Measurements from ENCODE around the gene PIKFYVE.
A peak's percentile ranks its signal among the peaks of the same experiment; 100 is the strongest.
"Not testable (repeated sequence)": the region's sequence is repeated elsewhere in the genome, so short reads cannot be mapped to it uniquely, and the experiment has no call there.

The PIKFYVE gene

DNA sequence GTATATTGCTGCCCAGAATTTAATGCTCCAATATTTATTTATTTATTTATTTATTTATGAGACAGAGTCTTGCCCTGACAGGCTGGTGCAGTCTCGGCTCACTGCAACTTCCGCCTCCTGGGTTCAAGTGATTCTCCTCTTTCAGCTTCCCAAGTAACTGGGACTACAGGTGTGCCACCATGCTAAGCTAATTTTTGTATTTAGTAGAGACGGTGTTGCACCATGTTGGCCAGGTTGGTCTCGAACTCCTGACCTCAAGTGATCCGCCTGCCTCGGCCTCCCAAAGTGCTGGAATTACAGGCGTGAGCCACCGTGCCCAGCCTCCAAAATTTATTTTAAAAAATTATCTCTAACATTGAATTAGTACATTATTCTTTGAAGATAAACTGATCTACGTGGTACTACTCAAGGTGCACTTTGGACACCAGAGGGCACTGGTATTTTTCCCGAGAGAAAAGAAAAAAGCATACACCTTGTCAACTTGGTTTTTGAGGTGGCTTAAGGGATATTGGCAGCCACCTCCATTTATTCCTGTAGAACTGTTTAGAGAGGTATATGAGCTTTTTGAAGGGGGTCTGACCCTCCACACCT, 9.8 kb upstream of the PIKFYVE start:
- no peak for DNase-seq

DNA sequence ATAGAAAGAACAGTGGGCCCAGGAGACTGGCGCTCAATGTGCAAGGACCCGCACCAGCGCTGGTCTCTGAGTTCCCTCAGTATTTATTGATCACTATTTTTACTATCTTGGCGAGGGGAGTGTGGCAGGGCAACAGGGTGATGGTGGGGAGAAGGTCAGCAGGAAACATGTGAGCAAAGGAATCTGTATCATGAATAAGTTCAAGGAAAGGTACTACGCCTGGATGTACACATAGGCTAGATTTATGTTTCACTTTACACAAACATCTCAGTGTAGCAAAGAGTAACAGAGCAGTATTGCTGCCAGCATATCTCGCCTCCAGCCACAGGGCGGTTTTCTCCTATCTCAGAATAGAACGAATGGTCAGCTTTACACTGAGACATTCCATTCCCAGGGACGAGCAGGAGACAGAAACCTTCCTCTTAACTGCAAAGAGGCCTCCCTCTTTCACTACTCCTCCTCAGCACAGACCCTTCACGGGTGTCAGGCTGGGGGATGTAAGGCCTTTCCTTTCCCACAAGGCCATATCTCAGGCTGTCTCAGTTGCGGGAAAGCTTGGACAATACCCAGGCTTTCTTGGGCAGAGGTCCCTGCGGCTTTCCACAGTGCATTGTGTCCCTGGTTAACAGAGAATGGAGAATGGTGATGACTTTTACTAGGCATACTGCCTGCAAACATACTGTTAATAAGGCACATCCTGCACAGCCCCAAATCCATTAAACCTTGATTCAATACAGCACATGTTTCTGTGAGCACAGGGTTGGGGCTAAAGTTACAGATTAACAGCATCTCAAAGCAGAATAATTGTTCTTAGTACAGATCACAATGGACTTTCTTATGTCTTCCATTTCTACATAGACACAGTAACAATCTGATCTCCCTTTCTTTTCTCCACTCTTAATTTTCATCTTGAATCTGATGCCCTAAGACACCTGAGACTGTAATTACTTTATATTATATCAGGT, 8.9 kb upstream of the PIKFYVE start:
- DNase-seq, result not testable (repeated sequence)

DNA sequence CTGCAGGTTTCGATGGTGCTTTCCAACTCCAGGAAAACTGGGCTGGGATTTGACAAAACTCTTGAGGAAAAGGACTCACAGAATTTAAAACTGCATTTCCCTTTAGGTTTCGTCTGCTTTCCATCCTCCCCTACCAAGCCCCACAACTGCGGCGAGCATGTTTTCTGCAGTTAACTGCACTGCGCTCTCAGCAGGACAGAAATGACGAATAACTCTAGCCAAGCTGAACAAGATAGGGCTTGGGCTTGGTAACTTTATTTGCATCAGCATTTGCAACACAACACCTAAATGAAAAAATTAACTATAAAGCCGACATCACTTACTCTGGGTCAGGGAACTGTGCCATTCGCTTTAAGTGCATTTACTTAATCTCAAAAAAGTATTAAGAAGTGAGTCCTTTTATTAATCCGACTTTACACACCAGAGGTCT, 669 bp upstream of the PIKFYVE start:
- peak; percentile 60 to 72 for DNase-seq

DNA sequence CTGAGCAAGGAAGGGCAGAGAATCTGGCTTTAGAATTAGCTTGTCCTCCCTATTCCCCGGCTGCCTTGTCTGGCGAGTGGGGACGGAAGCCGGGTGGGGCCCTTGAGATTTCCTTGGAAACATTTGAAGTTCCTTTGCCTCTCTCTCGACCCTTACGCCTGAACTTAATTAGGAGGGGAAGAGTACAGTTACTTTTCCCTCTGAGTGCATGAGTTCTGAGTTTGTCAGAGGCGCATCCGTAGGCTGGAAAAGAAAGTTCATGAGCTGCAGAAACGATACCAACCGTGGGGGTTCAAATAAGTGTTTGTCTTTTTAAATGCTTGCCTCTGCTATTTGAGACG, 468 bp downstream of the PIKFYVE start:
- DNase-seq, result peak in 1 of 2 experiments; percentile 37

DNA sequence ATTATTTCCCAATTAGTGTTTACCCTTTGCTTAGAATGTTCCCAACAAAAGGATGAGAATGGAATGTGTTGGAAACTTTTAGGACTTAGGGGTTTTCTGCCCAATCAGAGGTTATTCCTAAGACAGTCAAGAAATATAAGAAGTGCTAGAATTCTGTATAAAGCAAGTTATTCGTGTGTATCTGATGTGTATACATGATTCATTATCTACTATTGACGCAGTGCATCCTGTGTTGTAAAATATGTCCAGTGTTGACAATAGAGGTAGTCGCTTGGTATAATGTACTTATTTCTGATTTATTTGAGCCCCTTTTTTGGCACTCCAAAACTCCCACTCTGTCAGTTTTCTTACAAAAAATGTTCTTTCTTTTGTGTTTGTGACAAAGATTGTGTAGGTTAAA, 881 bp downstream of the PIKFYVE start:
- no peak for DNase-seq

DNA sequence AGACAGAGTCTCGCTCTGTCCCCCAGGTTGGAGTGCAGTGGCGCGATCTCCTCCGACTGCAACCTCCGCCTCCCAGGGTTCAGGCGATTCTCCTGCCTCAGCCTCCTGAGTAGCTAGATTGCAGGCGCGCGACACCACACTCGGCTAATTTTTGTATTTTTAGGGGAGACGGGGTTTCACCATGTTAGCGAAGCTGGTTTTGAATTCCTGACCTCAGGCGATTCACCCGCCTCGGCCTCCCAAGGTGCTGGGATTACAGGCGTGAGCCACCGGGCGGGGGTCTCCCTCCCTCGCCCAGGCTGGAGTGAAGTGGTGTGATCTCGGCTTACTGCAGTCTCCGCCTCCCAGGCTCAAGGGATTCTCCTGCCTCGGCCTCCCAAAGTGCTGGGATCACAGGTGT, 1.5 kb downstream of the PIKFYVE start:
- not testable (repeated sequence) for DNase-seq

DNA sequence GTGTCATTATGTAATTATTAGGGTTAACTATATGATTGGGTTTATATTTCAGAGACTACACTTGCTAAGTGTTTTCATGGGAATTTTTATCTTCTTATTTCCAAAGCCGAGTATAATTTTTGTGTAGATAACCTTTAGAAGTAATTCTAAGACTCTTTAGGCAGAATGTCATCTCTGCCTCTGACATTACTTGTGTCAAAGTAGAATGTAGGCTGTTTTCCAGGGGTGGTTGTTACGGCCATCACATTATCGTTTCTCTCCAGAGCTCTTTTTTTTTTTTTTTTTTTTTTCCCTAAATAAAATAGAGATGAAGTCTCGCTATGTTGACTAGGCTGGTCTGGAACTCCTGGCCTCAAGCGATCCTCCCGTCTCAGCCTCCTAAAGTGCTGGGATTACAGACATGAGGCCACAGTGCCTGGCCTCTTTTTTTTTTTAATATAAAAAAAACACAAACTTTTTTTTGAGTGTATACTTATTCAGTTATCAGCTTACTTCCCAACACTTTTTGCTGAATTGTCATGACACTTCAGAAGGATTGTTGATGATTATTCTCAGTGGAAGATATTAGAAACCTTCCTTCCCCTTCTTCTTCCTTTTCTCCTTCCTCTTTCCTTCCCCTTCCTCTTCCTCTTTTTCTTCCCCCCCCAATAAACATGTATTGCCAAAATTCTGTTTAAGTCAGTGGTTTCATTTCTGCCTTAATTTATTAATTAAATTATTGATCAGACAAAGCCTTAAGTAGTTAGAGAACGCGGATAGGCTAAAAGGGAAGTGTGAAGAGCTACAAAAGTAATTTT, 2.3 kb downstream of the PIKFYVE start:
- DNase-seq, result no peak

DNA sequence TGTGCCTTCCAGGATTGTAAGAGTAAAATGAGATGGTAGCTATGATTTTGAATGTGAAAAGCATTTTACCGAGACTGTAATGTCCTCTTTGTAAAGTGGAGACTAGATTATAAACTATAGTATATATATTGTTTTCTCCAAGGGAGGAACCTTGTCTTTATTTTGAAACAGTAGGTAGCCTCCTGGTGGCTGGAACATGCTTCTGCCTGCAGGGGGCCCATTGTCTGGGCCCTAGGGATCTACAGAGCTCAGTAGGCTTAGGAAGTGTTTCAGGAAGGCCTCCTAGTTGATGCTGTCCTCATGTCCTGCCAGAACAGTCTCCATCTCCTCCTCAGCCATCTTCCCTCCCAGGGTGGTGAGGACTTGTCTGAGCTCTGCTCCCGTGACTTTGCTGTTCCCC, 3.0 kb downstream of the PIKFYVE start:
- no peak for DNase-seq

DNA sequence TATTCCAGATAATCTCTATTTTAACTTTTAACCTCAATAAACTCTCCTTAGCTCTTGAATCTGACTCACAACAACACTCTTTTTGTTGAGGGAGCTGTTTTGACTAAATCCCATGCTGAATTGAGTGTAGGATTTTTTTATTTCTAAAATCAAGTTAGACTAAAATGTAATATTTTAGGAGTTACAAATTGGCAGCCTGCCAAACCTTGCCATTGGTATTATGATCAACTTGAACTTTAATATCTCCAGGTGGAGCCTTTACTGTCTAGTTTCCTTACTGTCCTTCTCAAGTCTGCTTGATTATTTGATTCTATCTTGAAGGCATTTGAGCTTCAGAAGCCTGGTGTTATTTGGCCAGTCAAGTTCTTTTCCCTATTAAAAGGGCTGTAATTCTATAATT, 8.7 kb downstream of the PIKFYVE start:
- DNase-seq, result no peak

DNA sequence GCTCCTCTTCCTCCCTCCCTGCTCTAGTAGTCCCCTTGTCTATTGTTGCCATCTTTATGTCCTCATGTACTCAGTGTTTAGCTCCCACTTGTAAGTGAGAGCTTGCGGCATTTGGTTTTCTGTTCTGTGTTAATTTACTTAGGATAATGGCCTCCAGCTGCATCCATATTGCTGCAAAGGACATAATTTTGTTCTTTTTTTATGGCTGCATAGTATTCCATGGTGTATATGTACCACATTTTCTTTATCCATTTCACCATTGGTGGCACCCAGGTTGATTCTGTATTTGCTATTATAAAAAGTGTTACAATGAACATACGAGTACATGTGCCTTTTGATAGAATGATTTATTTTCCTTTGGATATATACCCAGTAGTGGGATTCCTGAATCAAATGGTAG, 12.5 kb downstream of the PIKFYVE start:
- no peak for DNase-seq

DNA sequence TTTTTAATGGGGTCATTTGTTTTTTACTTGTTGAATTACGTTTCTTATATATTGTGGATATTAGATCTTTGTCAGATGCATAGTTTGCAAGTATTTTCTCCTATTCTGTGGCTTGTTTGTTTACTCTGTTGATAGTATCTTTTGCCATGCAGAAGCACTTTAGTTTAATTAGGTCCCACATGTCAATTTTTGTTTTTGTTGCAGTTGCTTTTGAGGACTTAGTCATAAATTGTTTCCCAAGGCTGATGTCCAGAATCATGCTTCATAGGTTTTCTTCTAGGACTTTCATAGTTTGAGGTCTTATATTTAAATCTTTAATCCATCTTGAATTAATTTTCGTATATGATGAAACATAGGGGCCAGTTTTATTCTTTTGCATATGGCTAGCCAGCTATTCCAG, 13.2 kb downstream of the PIKFYVE start:
- DNase-seq, result no peak

DNA sequence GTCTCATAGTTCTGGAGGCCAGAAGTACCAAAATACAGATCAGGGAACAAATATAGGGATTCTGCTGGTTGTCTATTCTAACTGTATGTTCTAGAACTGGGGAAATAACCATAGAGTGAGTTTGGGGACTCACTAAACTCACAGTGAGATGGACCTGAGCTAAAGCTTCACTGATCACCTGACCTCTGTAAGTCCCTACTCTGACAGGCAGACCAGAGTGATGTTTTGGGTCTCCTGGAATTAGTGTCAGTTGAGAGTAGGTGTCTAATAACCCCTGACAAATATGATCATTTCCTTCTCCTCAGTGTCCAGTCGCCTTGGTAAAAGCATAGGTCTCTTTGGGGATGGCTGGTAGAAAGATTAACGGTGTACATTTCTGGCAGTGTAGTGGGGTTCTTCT, 14.2 kb downstream of the PIKFYVE start:
- DNase-seq, result no peak

DNA sequence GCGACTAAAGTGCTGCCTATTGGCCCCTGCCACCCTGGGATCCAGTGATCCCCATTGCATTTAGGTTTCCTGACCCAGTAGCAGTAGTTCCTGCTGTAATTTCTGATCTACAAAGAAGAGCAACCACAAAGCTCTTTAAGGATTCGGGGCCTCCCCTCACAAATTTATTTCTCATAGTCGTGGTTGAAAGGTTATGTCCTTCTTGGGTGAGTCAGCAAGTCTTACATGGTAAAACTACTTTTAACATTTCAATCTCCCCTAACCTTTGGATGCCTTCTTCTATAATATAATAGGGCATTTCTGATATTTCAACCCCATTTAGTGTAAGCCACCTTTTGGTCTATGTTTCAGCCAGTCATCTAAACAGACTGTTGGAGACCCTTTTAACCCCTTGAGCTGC, 14.9 kb downstream of the PIKFYVE start:
- no peak for DNase-seq

DNA sequence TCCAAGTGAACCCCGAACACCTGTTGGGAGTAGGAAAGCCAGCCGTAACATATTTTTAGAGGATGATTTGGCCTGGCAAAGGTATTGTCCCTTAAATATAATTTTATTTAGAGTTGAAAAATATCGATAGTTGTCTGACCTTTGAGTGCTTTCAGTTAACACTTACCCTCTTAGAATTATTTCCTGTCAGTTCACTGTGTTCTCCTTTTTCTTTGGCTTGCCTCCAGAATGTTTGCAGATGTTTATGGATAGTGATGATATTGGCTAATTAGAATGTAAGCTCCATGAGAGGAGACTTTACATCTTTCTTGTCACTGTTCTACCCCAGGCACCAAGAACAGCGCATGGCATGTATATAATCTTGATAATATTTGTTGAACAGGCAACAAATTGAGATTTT, 19.8 kb downstream of the PIKFYVE start:
- no peak for DNase-seq

DNA sequence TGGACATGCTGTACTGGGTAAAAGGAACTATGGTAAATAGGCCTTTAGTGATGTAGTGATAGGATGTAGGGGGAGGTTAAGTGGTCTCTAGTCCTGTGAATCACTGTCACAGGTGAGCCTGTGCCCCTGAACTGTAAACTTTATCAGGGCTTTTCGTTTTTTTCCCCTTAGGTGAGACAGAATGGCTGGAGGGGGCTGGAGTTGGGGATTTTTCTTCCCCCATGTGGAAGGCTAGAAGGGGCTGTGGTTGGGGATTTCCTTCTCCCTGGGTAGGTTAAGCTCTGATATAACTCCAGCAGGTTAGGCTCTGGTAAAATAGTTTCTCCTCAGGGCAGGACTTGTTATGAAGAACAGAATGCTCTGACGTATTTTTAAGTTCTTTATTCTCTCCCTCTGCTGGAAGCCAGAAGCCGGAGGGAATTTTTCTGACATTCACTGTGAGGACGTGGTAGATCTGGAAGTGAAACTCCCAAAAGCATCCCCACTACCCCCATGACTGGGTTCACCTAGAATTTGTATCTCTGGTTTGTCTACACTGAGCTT, 28.5 kb downstream of the PIKFYVE start:
- no peak for DNase-seq

DNA sequence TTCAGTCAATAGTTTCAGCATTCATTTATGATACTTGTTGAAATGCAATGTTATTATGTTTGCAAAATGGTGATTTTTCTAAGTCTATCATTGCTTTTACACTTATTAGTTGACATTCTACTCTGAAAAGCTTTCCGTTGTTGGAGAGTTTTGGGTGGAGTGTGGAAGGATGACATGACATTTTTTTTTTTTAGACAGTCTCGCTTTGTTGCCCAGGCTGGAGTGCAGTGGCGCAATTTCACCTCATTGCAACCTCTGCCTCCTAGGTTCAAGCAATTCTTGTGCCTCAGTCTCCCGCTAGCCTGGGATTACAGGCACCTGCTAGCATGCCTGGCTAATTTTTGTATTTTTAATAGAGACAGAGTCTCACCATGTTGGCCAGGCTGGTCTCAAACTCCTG, 29.8 kb downstream of the PIKFYVE start:
- DNase-seq, result no peak

DNA sequence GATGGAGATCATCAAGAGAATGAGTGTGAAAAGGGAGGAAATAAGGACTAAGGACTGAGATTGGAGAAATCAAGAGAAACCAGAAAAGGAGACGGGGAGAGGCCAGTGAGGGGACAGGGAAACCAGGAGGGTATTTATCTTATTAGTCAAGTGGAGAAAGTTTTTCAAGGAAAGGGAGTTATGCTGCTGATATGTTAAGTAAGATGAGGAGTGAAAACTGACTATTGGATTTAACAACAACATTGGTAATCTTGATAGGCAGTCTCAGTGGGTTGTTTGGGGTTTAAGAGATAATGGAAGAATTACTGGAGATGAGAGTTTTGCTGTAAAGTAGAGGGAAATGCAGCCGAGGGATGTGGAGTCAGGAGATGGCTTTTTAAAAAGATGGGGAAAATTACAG, 30.6 kb downstream of the PIKFYVE start:
- DNase-seq, result no peak

DNA sequence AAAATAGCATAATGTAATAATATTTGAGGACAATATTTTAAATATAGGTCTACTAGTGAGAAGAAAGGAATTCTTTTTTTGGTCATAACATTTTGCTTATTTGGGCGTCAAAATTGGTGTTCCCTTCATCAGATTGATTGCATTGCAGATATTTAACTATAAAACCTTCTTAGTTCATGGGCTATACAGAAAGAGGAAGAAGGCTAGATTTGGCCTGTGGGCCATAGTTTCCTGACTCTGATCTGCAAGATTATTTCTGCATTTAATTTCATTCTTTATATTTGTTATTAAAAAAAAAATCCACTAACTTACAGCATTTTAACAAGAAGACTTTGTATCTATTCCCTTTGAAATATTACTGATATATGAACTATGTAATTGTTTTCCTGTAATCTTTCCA, 31.9 kb downstream of the PIKFYVE start:
- DNase-seq, result no peak

DNA sequence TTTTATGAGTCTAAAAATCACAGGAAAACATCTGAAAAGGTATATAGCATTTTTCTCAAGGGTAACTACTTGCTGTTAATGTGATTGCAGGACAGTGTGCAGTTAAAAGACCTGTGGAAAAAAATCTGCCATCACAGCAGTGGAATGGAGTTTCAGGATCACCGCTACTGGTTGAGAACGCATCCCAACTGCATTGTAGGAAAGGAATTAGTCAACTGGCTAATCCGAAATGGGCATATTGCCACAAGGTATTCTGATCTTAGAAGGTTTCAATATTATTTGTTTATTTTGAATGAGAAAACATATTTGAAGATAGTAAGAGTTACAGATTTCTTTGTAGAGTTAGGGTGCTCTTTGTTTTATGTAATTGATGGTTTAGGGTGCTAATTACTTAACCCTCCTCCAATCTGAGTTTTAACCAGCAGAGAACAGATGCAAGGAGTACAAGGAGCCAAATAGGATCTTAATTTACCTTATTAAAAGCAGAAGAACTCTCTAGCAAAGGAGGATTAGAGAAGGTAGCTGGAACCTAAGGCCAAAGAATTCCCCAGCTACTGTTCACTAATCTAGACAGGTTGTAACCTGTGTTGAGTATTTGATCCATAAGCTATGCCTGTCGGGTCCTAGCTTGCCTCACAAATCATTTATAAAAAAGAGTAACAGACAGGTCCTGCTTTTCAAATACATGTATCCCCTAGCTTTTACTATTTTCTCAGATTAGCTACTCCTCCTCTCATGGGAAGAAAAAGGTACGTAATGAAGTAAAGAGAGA, 35.0 kb downstream of the PIKFYVE start:
- DNase-seq, result no peak

DNA sequence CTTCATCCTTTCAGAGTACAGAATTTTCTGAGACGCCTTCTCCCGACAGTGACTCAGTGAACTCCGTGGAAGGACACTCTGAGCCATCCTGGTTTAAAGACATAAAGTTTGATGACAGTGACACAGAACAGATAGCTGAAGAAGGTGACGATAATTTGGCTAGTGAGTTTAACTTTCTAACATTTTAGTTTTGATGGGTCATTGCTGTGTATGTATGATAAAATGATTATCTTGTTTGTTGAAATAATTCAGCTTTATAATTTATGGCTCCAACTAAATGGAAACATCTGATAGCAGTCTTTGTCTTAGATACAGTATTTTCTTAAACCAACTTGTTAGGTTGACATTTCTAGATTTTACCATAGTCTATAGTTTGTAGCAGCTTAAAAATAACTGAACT, 38.1 kb downstream of the PIKFYVE start:
- DNase-seq, result no peak

DNA sequence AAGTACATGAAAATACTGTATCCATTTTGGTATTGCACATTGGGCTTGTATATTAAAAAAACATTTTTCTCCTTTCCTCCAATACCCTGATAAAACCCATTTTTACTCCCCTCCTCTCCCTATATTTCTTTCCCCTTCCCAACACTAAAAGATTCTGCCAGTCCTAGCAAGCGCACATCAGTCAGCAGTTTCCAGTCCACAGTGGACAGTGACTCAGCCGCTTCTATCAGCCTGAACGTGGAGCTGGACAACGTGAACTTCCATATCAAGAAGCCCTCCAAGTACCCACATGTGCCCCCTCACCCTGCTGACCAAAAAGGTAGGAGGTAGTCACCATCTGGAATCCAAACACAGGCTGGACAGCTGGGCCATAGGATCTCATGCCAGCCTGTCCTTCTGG, 38.6 kb downstream of the PIKFYVE start:
- no peak for DNase-seq

DNA sequence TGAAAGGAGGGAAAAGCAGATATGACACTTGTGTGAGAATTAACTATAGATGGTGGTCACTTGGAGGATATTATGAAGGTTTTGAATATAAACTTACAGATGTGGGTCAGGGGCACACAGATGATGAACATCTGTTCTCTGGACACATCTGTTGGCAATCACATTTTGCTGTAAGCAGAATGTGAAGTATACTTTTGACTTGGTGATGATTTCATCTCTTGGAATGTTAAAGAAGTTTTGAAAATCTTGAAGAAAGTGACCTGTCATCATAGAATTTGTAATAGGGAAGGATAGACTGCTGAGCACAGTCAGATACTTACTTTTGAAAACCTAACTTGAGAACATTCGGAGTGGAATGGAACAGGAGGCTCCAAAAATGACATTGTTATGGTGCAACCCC, 40.2 kb downstream of the PIKFYVE start:
- DNase-seq, result no peak

DNA sequence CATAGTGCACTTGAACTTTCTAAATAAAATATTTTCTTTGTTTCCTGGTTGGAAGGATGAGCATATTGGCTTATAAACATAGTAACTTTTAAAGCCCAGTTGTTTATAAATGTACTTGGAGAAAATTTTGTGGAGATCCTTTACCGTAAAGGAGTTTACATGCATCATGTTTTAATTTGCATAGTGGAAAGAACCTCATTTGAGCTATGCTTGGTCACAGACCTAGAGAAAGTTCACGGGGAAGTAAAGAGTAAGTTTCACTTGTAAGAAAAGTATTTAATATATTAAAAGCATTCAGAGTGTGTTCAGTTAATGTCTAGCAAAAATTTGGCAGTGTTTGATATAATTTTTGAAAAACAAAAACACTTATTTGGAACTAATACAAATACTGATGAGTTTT, 45.3 kb downstream of the PIKFYVE start:
- DNase-seq, result no peak
